Tongue (tissue), 2 donors: ENCODE measurements around the gene LZTS3. TPM values are rescaled to one million over a fixed set of nuclear protein-coding genes. Genes with fewer than 3 reads are reported as not detected.
"Not testable (repeated sequence)": the region's sequence is repeated elsewhere in the genome, so short reads cannot be mapped to it uniquely, and the experiment has no call there.

ENCODE experiments used
- DNase-seq: peaks from one replicate; pipeline ENCODE4 v3.0.0-alpha.2; 2015
- total RNA-seq: library from RNA; depleted of rRNA; stranded (reverse); fragments of >200 nt; gene quantifications from one replicate; pipeline ENCODE4 v1.2.3, GENCODE V29; 2014

Gene LZTS3
- total RNA-seq, 1 donor from 2014 or later: 5.9 TPM

DNA sequence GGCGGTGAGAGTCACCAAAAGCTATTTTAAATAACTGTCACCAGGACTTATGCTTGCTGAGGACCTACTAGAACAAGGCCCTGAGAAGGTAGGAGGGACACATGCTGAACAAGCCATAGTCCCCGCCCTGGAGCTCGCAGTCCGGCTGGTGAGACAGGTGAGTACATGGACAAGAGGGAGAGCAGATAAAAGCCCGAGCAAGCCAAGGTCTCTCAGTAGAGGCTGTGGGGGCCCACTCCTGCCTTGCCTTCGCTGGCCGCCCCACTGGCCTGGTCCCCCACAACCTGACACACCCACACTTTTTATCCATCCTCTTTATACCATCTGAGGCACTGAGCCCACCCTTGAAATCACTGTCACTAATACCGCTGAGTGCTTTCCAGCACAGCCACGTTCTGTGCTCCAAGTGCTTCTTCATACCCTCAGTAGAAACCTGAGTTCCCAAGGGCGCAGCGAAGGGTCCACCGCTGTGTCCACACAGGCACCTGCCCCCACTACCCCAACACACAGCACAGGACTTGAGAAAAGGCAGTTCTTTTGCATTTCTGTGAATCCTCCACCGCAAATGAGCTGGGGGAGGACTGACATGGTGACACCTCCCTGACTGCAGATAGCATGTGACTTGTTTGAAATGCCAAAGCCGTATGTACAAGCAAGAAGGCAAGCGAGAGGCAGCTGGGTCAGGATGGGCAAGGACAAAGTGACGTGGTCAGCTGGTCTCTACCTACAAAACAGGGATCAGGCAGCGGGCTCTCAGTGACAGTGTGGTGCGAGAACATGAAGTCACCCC, 19.1 kb upstream of the LZTS3 start:
- no peak for DNase-seq

DNA sequence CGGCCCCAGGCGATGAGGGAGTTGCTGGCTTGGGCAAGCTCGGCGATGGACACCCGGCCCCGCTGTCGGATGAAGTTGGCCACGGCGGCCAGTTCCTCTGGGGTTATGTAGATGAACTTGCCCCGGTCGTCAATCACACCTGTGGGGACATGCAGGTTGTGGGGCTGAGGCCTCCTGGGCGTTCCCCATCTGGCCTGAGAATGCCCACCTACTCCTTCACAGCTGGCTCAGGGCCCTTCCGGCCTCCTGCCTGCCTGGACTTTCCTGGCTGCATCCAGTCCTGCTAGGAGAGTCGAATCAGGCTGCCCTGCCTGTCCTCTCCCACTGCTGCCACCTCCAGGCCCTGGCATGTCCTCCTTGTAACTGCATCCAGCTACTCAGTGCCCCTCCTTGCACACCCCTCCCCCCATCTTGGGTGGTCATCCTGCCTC, 17.3 kb upstream of the LZTS3 start:
- DNase-seq: no peak

DNA sequence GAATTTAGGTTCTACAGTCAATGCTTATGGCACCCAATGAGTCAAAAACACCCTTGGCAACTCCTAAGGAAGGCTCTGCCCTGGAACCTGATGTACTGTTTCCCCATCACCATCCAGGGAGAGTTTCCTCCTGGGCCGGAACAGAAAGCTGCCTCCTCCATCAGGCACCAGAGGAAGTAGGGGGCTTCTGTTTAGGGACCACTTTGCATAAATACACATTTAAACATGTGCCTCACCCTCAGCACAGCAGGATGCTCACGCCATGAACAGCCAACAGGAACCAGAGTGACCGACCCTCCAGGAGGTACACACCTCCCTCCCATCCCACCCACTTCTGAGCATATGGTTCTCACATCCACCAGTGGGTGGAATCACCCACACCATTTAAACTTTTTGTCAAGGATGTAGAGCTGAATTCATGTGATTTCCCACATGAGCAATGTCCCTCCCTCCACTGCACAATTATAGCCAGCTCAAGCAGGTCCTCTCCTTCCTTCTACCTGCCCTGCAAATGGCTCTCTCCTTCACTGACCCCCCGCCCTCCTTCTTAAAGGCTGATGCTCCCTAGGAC, 16.3 kb upstream of the LZTS3 start:
- DNase-seq: no peak

DNA sequence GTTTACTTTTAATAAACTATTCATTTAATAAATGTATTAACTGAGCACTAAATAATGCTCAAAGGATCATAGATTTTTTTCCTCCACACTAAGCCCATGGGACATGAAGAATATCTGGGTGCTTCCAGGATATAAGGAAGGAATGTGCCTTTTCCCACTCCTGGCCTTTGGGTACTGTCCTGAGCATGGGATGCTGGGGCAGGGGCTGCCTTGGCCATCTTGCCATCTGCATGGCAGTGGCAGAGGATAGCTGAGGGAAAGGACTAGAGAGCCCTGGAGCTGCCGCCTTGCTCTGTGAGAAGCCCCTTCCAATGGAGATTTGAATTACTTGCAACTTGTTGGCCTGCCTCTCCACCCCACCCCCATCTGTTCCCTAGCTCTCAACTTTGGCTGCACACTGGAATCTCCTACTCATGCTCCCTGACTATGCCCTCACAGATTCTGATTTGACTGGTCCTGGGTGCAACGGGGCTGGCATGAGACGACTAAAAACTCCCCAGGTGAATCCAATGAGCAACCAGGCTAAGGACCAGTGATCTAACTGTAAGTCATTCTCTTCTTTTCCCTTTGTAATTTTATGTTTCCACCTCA, 15.6 kb upstream of the LZTS3 start:
- DNase-seq: no peak

DNA sequence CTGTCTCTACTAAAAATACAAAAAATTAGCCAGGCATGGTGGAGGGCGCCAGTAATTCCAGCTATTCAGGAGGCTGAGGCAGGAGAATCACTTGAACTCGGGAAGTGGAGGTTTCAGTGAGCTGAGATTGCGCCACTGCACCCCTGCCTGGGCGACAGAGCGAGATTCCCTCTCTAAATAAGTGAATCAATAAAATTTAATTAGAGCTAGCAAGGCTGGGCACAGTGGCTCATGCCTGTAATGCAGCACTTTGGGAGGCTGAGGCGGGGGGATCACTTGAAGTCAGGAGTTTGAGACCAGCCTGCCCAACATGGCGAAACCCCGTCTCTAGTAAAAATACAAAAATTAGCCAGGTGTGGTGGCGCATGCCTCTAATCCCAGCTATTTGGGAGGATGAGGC, 14.5 kb upstream of the LZTS3 start:
- not testable (repeated sequence) for DNase-seq

DNA sequence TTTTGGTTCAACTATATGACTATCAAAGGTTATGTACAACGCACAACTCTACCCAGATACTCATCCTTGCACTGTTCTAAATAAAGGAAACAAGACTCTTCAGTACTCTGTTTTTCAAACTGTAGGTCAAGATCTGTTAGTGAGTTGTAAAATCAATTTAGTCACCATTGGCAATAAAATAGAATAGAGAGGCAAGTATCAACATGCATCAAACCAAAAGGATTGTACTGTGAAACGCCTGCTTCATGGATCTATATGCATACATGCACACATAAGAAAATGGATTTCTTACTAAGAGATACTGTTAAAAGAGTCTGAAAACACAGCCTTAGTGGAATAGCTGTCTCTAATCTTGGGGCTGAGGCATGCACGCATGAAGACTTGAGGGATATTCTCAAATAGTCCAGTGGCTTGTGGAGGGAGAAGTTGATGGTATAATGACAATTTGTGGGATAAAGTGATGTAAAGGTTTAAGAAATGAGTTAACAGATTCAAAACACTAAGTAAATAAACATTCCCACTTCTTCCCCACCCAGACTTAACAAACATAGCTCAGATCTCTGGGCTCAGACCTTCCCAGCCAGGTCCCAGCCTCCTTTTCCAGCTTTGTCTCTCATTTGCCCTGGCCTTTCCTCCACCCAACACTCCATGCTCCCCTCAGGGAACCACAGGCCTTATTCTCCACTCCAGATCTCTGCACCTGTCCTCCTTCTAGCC, 10.7 kb upstream of the LZTS3 start:
- DNase-seq: no peak

DNA sequence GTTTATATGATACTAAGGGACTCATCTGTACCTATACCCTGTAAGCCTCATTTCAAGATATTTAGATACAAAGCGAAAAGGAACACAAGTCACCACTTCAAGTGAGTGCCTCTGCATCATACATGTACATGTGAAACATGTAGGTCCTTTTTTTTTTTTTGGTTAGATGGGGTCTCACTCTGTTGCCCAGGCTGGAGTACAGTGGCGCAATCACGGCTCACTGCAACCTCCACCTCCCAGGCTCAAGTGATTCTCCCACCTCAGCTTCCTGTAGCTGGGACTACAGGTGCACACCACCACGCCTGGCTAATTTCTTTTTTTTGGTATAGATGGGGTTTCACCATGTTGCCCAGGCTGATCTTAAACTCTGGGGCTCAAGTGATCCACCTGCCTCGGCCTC, 9.1 kb upstream of the LZTS3 start:
- DNase-seq: not testable (repeated sequence)

DNA sequence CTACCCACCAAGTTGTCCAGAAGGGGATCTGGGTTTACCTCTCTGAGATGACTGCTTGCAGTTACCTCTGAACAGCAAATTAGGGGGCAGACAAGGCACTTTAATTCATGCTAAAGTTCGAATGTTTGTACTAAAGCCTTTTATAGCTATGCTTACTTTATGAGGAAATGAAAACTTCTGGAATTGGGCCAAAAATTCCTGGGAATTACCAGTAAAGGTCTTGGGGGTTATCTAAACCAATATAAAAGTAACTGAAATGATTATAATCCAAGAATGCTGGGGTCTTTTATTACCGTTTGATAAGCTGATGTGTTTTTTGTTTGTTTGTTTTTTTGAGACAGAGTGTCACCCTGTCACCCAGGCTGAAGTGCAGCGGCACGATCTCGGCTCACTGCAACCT, 7.9 kb upstream of the LZTS3 start:
- no peak for DNase-seq

DNA sequence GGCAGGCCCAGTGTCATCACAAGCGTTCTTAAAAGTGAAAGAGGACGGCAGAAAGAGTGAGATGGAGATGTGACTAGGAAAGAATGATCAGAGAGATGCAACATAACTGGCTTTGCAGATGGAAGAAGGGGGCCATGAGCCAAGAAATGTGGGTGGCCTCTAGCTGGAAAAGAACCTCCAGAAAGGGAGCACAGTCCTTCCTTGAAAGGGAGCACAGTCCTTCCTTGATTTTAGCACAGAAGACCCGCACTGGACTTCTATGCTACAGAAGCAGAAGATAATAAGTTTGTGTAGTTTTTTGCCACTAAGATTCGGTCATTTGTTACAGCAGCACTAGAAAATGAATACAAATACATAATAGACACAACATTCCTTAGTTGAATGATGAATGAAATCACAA, 7.0 kb upstream of the LZTS3 start:
- no peak for DNase-seq

DNA sequence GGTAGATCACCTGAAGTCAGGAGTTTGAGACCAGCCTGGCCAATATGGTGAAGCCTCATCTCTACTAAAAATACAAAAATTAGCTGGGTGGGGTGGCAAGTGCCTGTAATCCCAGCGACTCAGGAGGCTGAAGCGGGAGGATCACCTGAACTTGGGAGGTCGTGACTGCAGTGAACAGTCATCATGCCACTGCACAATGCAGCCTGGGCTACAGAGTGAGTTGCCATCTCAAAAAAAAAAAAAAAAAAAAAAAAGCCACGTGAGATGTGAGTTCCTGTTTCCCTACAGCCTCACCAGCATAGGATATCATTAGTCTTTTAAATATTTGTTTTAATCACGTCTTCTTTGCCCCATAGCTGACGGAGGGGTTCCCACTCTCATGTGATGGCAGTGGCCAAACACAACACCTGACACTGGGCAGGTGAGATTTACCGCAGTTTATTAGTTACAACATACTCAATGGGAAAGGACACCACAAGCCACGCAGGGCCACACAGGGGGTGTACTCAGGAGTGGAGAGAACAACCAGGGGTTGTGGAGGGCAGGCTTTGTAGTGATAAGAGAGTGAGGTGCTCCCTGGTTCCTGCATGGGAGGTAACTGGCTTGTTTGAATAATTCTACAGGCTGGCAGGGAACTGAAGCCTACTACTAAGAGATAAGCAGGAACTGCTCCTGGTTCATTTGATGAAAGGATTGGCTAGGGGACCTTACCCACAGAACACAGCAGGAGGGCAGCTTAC, 4.6 kb upstream of the LZTS3 start:
- no peak for DNase-seq

DNA sequence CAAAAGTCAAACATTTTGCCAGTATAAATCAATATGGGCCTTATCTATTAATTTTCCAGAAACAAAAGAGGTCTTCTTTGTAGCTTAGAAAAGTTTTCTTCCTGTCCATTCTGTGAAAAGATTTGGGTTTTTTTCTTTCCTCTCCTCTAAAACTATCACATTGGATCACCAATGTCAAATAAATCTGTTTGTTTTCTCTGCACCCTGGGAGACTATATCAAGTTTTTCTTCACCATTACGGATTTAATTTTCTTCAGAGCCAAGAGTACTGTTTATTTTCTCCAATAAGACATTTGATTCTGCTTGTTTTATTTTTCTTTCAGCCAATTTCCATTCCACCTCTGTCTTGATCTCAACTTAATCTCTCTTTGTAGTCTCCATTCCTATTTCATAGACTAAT, 1.9 kb upstream of the LZTS3 start:
- no peak for DNase-seq

DNA sequence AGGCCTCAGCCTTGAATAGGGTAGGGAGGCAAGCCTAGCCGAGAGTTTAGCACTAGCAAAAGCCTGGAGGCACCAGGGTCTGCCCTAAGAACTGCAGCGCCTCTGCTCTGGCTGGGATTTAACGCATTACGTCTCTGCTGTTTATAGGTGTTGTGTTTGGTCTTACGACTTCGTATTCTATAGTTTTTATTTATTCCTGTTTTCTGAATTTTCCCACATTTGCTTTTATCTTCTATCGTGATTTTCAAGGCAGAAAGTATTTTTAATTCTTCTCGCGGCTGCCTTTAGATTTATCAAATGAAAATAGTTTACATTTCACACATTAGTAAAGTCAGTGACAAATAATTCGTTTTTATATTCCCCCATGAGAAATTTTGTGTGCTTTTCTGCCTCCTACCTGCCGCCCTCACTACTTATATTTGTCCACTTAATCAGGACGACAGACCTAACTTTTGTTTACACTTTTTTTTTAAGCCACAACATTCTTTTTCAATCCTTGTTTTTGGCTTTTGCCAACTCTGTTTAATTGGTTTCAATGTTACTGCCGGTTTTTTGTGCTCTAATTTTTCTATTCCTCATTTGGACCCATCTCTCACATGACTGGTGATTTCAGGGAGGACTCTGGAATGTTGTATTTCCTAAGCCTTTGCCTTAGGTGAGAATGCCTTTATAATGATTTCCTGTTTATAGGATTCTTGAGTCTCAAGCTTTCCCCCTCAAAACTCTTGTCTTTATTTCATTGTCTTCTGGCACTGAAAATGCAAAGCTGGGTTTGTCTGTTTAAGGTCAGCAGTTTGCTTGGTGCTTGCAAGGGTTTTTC, 1.3 kb upstream of the LZTS3 start:
- peak; percentile 32 for DNase-seq

DNA sequence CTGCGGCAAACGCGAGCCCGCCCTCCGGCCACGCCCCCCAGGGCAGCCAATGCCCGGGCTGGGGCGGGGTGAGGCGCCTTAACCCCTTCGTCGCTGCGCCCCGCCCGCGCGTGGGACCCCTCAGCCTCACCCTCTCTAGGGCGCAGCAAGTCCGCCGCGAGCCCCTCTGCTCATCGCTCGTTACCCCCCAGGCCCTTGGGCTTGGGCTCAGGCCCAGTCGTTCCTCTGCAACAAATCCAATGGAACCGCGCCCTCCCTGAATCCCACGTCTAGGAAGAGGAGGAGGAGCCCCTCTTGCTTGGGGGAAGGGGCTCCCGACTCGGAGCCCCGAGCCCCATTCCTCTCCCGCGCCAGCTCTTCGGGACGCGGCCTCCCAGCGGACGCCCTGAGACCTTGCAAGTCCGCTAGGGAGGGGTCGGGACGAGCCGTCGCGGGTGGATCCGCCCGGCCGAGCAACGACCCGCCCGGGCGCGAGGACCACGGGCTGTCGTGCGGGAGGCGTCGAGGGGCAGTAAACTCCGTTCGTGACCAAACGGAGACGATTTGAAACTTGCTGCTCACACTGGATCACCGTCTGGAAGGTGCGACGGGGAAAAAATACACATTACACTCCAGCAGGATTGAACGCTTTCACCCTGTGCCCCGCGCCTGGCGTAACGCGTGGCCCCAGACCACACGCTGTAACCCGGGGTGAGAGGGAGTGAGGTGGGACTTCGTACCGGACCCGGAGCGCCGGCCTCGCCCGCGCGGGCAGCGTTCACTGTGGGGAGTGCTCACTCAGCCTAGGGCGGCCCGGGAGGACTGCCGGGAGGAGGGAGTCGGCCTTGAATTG, 477 bp upstream of the LZTS3 start:
- DNase-seq: peak; percentile 96

DNA sequence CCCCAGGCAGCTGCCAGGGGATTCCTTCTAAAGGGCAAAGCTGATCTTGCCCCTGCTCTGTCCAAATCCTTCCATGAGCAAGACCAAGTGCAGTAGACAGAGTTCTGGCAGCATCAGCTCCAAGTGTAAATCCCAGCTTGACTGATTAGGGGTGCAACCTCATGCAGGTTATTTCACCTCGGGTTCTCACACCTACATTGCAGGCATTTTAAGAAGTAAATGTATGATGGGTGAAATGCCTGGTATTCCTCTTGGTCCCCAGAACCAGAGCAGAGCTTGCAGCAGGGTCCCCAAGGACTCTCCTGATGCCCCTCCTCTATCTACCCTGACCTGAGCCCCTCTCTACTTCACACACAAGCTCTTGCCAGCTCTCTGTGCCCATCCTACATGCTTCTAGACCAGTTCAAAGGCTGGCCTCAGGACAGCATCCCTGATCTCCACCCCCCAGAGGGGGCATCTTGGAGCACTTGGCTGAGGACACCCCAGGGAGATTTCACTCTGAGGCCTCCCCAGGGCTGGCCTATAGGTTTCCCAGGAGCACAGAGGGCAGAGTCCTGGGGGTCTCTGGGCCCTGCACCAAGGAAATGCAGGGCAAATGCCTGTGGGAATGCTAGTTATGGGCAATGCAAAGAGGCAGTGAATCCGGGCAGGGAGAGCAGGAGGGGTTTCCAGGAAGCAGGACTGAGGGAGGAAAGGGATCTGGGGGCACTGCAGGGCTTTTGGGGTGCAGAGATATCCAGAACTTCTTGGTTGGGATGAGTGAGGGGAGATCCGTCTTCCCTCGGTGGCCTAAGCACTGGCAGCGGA, 1.0 kb downstream of the LZTS3 start:
- no peak for DNase-seq

DNA sequence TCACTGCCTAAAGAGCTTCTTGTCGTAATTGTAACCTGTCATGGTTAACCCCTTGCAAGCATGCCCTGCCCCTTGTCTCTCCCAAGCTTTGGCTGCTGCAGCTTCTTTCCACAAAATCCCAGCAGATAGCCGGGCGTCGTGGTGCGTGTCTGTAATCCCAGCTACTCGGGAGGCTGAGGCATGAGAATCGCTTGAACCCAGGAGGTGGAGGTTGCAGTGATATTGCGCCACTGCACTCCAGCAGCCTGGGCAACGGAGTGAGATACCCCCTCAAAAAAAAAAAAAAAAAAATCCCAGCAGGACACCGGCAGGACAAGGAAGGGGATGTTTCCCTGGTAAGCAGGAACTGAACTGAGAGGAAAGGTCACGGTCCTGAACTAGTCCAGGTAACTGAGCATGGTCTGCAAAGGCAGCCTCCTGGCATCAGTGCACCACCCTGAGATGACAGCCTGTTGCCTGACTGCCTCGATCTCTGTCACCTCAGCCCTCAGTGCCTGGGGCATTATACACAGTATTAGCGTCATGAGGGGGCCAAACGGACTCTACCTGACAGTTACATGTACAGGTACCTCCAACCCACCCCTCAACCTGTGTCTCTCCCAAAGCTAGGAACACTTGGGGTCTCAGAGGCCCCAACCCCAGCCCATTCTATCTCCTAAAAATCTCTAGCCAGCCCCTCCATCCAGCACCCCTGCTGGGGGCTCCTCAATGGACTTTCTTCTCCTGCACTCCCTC, 1.8 kb downstream of the LZTS3 start:
- no peak for DNase-seq

DNA sequence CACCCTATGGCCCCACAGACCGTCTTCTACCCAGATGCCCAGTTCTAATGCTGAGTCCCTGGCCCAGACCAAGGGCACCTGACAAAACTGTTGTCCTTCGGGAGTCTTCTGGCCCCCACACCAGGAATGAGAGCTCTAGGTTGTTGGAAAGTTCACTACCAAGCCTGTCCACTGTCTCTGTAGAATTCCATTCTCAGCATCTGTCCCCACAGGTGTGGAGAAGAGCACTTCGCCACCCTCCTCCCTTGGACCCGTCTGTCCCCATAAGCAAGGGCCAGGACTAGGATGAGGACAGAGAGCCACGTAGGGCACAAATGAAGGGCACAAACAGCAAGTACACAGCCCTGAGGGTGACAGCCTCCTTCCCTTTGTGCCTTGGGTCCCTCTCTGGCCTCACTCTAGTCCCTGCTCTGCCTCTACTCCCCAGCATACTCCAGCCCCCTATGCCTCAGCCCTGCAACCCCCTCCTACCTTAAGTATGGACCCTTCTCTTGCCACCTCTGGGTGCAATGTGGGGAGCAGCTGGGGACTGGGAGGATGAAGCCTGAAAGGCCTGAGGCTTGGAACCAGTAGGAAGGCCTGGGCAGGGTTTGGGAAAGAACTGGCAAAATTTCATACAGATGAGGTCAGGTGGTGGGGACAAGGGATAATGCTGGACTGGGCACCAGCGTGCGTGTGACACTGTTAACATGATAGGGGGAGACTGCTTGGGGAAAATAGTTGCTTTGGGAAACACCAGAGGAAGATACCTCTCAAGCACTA, 4.3 kb downstream of the LZTS3 start:
- DNase-seq: no peak

DNA sequence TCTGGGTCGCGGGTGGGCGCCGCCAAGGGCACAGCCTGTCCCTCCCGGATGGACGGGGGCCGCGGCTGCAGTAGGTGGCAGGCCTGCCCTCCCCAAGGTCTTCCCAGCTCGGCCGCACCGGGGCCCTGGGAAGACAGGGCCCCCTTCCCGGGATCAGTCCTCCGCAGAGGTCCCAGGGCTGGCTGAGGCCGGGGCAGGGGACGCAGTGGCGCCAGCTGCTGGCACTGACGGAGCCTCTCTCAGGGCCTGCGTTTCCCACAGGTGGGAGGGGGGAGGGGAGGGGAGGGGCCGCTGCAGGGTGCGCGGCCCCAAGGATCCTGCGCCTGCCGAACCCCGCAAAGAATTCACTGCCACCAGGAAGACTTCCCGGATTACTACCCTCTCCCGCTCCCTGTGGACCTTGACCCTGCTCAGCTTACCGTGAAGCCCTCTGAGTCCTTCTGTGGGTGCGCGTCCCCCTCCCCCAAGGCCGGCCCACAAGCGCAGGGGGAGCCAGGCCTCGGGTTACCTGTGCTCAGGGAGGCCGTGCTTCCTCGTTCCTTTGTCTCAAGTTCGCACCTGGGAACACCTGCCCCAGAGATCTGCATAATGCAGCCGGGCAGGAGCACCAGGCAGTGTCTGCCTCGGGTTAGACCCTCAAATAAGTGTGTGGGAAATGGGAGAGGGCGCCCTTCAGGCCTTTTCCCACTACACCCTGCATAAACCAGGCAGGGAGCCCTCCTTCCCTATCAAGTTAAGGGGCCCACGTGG, 5.1 kb downstream of the LZTS3 start:
- peak; percentile 14 for DNase-seq

DNA sequence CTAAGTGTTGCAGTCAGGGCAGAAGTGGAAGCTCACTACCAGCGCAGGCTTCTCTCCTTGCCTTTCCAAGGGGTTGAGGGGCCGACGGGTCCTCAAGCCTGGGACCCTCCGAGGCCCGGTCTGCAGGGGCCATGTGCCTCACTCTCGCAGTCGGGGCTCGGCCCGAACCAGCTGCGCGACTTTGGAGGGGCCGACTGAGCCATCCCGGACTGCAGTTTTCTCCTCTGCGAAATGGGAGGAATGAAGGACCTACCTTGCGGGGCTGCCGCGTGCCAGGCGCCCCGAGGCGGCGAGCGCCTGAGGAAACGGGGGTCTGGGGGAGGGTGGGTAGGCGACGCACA, 5.6 kb downstream of the LZTS3 start:
- DNase-seq: no peak
